Measurements from ENCODE around the gene JMJD1C.

JMJD1C gene

DNA sequence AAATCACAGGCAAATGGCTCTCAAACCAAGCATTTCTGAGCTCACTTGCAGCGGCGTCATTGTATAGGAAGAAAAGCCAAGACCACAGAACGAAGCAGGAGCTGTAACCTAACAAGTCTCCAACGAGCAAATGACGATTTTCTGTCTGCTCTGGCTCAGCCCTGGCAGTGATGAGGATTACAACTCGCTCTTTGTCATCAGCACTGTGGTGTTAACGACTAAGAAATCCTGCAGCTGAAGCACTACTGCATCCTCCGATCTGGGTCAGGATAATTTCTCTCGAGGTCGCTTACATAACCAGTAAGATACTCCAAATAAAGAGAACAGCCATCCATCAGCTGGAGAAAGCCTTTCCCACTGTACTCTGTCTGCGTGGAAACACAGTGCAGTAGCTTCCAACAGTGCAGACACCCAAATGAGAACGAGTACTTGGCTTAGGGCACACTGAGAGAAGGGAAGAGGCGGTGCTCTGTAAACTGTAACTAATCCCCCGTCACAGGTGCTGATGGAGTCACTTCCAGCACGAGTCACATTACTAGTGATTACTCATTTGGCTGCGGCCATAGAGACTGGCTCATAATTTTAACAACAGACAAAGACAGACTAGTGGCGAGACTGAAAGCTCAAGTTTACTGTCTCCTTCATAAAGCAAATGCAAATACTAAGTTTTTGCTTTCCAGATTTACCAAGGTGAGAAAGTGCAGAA, 196.8 kb downstream of the JMJD1C start (continued):
- TF ChIP-seq, protein P1, sequence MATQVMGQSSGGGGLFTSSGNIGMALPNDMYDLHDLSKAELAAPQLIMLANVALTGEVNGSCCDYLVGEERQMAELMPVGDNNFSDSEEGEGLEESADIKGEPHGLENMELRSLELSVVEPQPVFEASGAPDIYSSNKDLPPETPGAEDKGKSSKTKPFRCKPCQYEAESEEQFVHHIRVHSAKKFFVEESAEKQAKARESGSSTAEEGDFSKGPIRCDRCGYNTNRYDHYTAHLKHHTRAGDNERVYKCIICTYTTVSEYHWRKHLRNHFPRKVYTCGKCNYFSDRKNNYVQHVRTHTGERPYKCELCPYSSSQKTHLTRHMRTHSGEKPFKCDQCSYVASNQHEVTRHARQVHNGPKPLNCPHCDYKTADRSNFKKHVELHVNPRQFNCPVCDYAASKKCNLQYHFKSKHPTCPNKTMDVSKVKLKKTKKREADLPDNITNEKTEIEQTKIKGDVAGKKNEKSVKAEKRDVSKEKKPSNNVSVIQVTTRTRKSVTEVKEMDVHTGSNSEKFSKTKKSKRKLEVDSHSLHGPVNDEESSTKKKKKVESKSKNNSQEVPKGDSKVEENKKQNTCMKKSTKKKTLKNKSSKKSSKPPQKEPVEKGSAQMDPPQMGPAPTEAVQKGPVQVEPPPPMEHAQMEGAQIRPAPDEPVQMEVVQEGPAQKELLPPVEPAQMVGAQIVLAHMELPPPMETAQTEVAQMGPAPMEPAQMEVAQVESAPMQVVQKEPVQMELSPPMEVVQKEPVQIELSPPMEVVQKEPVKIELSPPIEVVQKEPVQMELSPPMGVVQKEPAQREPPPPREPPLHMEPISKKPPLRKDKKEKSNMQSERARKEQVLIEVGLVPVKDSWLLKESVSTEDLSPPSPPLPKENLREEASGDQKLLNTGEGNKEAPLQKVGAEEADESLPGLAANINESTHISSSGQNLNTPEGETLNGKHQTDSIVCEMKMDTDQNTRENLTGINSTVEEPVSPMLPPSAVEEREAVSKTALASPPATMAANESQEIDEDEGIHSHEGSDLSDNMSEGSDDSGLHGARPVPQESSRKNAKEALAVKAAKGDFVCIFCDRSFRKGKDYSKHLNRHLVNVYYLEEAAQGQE (tag by site-specific recombination; IDR thresholded peaks at IDR 0.05) = no peak
- TF ChIP-seq ZNF664 (tag by site-specific recombination; IDR thresholded peaks at IDR 0.05) = no peak
- TF ChIP-seq ZNF555 (tag by site-specific recombination; conservative IDR thresholded peaks at IDR 0.05) = no peak
- TF ChIP-seq ZNF239 (tag by site-specific recombination; IDR thresholded peaks at IDR 0.05) = no peak
- no peak for TF ChIP-seq BCL11B (tag by site-specific recombination; IDR thresholded peaks at IDR 0.05; ENCODE audit: low read depth)
- TF ChIP-seq GLI2 (tag by site-specific recombination; IDR thresholded peaks at IDR 0.05; ENCODE audit: borderline replicate concordance, low read depth) = no peak; the same call in 1 of the 2 replicates
- no peak for TF ChIP-seq HOXC10 (CRISPR knock-in tag; IDR thresholded peaks at IDR 0.05)
- TF ChIP-seq ZNF776 (tag by site-specific recombination; IDR thresholded peaks at IDR 0.05; ENCODE audit: borderline replicate concordance) = no peak
- no peak for TF ChIP-seq ZNF302 (tag by site-specific recombination; IDR thresholded peaks at IDR 0.05; ENCODE audit: low read depth)
- TF ChIP-seq, protein P2, sequence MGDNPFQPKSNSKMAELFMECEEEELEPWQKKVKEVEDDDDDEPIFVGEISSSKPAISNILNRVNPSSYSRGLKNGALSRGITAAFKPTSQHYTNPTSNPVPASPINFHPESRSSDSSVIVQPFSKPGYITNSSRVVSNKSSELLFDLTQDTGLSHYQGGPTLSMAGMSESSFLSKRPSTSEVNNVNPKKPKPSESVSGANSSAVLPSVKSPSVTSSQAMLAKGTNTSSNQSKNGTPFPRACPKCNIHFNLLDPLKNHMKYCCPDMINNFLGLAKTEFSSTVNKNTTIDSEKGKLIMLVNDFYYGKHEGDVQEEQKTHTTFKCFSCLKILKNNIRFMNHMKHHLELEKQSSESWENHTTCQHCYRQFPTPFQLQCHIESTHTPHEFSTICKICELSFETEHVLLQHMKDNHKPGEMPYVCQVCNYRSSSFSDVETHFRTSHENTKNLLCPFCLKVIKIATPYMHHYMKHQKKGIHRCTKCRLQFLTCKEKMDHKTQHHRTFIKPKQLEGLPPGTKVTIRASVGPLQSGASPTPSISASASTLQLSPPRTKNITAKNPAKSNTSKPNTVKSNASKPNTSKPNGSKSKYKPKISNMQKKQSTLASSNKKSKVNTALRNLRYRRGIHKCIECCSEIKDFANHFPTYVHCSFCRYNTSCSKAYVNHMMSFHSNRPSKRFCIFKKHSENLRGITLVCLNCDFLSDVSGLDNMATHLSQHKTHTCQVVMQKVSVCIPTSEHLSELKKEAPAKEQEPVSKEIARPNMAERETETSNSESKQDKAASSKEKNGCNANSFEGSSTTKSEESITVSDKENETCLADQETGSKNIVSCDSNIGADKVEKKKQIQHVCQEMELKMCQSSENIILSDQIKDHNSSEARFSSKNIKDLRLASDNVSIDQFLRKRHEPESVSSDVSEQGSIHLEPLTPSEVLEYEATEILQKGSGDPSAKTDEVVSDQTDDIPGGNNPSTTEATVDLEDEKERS (tag by site-specific recombination; IDR thresholded peaks at IDR 0.05) = no peak
- TF ChIP-seq ZNF626 (tag by site-specific recombination; IDR thresholded peaks at IDR 0.05) = no peak
- TF ChIP-seq, protein P3, sequence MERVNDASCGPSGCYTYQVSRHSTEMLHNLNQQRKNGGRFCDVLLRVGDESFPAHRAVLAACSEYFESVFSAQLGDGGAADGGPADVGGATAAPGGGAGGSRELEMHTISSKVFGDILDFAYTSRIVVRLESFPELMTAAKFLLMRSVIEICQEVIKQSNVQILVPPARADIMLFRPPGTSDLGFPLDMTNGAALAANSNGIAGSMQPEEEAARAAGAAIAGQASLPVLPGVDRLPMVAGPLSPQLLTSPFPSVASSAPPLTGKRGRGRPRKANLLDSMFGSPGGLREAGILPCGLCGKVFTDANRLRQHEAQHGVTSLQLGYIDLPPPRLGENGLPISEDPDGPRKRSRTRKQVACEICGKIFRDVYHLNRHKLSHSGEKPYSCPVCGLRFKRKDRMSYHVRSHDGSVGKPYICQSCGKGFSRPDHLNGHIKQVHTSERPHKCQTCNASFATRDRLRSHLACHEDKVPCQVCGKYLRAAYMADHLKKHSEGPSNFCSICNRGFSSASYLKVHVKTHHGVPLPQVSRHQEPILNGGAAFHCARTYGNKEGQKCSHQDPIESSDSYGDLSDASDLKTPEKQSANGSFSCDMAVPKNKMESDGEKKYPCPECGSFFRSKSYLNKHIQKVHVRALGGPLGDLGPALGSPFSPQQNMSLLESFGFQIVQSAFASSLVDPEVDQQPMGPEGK (tag by site-specific recombination; IDR thresholded peaks at IDR 0.05) = peak; percentile 41
- TF ChIP-seq EGR2 (tag by site-specific recombination; IDR thresholded peaks at IDR 0.05; ENCODE audit: low read depth) = 0 out of 2 replicates have a peak, but pooled peaks have one; percentile 20
- peak; percentile 66; the same call in 1 of the 2 replicates for TF ChIP-seq WT1 (tag by site-specific recombination; IDR thresholded peaks at IDR 0.05)
- peak; percentile 45 for TF ChIP-seq ZIC2 (tag by site-specific recombination; IDR thresholded peaks at IDR 0.05)
- TF ChIP-seq ZNF10 (tag by site-specific recombination; IDR thresholded peaks at IDR 0.05) = peak; percentile 70; the same call in 1 of the 2 replicates
- TF ChIP-seq ZNF624 (tag by site-specific recombination; IDR thresholded peaks at IDR 0.05) = no peak
- no peak for TF ChIP-seq ZNF426 (tag by site-specific recombination; IDR thresholded peaks at IDR 0.05)
- TF ChIP-seq ZNF561 (tag by site-specific recombination; IDR thresholded peaks at IDR 0.05; ENCODE audit: borderline replicate concordance) = peak; percentile 97
- peak; percentile 95 for TF ChIP-seq PRDM1 (tag by site-specific recombination; IDR thresholded peaks at IDR 0.05)
- TF ChIP-seq ZNF792 (tag by site-specific recombination; IDR thresholded peaks at IDR 0.05) = no peak
- TF ChIP-seq ZNF610 (tag by site-specific recombination; IDR thresholded peaks at IDR 0.05; ENCODE audit: borderline replicate concordance) = peak; percentile 50; the same call in 1 of the 2 replicates
- TF ChIP-seq, protein P4, sequence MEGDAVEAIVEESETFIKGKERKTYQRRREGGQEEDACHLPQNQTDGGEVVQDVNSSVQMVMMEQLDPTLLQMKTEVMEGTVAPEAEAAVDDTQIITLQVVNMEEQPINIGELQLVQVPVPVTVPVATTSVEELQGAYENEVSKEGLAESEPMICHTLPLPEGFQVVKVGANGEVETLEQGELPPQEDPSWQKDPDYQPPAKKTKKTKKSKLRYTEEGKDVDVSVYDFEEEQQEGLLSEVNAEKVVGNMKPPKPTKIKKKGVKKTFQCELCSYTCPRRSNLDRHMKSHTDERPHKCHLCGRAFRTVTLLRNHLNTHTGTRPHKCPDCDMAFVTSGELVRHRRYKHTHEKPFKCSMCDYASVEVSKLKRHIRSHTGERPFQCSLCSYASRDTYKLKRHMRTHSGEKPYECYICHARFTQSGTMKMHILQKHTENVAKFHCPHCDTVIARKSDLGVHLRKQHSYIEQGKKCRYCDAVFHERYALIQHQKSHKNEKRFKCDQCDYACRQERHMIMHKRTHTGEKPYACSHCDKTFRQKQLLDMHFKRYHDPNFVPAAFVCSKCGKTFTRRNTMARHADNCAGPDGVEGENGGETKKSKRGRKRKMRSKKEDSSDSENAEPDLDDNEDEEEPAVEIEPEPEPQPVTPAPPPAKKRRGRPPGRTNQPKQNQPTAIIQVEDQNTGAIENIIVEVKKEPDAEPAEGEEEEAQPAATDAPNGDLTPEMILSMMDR (tag by site-specific recombination; IDR thresholded peaks at IDR 0.05) = no peak; the same call in 1 of the 2 replicates
- TF ChIP-seq SP2 (tag by site-specific recombination; IDR thresholded peaks at IDR 0.05) = peak; percentile 64
- peak; percentile 20 for TF ChIP-seq SETDB1 (IDR thresholded peaks at IDR 0.05; ENCODE audit: insufficient read length, low read length)
- peak; percentile 99 for TF ChIP-seq TRIM28 (IDR thresholded peaks at IDR 0.05; ENCODE audit: borderline replicate concordance, low read length)
- TF ChIP-seq ZNF146 (tag by site-specific recombination; IDR thresholded peaks at IDR 0.05) = no peak
- TF ChIP-seq, protein P5, sequence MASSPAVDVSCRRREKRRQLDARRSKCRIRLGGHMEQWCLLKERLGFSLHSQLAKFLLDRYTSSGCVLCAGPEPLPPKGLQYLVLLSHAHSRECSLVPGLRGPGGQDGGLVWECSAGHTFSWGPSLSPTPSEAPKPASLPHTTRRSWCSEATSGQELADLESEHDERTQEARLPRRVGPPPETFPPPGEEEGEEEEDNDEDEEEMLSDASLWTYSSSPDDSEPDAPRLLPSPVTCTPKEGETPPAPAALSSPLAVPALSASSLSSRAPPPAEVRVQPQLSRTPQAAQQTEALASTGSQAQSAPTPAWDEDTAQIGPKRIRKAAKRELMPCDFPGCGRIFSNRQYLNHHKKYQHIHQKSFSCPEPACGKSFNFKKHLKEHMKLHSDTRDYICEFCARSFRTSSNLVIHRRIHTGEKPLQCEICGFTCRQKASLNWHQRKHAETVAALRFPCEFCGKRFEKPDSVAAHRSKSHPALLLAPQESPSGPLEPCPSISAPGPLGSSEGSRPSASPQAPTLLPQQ (tag by site-specific recombination; IDR thresholded peaks at IDR 0.05) = 0 out of 2 replicates have a peak, but pooled peaks have one; percentile 60

All from HEK293 (cell line).